Measurements from ENCODE around the gene WDR55. TPM values are rescaled to one million over a fixed set of nuclear protein-coding genes. Genes with fewer than 3 reads are reported as not detected.

The WDR55 gene
- polyA plus RNA-seq, 1 donor (not counting 4 experiments of a cell fraction or from before 2014, with no cell fraction given): 21.6 TPM

DNA sequence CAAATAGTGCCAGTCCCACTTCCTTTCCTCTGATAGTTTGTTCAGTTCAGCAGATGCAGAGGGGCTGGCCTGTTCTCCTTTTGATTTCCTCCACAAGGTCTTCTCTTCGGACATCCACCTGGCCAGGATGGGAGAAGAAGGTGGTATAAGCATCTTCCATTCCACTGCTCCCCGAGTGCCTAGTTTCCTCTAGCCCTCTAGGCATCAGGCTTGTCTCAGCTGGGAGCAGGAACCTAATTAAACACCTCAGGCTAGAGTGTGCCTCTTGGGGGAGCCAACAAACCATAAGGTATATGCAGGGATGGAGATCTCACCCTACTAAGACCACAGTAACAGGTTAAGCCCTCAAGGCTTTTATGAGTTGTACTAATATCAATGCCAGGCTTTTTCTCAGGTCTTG is 9.5 kb downstream of the WDR55 start:
- no peak overlapping the region for H2AFZ ChIP-seq (ENCODE audit: control insufficient read depth, low read length)
- H4K20me1 ChIP-seq (ENCODE audit: control insufficient read depth, extremely low read depth, insufficient read depth, low read length): no peaks in the 10 kb centered on the region
- no peak overlapping the region for H3K27ac ChIP-seq (ENCODE audit: control insufficient read depth, insufficient read depth, low read length)
- peaks cover 30 to 42% of the 10 kb centered on the region in 2 experiments for H3K36me3 ChIP-seq (ENCODE audit: control insufficient read depth in 2 of 2, extremely low read depth in 1 of 2, insufficient read depth in 2 of 2, low read length in 2 of 2)
- no peak for FAIRE-seq
- dilution Hi-C loops (cut with MboI; ENCODE audit: extremely low pct_ligation_motif_present, low sequenced_read_pairs): no loop called here
- no peak for DNase-seq (ENCODE audit: low read depth, low spot score)
- H3K9me3 ChIP-seq (ENCODE audit: control insufficient read depth, low read depth, low read length): no peaks in the 10 kb centered on the region
- H3K4me2 ChIP-seq (ENCODE audit: control insufficient read depth, extremely low read depth, insufficient read depth, low read depth, low read length): no peak overlapping the region
- H3K4me3 ChIP-seq (ENCODE audit: control insufficient read depth in 2 of 3, extremely low read depth in 1 of 3, insufficient read depth in 2 of 3, low read depth in 1 of 3, low read length in 3 of 3): no peak overlapping the region
- no peaks in the 10 kb centered on the region for H3K27me3 ChIP-seq (ENCODE audit: control insufficient read depth, extremely low read depth, insufficient read depth, low read length)
- no peaks in the 10 kb centered on the region for H3K79me2 ChIP-seq (ENCODE audit: control insufficient read depth, insufficient read depth, low read length)
- H3K9me1 ChIP-seq (ENCODE audit: control insufficient read depth, extremely low read depth, insufficient read depth, low read length): no peaks in the 10 kb centered on the region
- no peaks in the 10 kb centered on the region for H3K4me1 ChIP-seq (ENCODE audit: control insufficient read depth, extremely low read depth, insufficient read depth, low read length)
- H3K9ac ChIP-seq (ENCODE audit: control insufficient read depth, extremely low read depth, insufficient read depth, low read length): no peak overlapping the region
- TF ChIP-seq, protein P1, sequence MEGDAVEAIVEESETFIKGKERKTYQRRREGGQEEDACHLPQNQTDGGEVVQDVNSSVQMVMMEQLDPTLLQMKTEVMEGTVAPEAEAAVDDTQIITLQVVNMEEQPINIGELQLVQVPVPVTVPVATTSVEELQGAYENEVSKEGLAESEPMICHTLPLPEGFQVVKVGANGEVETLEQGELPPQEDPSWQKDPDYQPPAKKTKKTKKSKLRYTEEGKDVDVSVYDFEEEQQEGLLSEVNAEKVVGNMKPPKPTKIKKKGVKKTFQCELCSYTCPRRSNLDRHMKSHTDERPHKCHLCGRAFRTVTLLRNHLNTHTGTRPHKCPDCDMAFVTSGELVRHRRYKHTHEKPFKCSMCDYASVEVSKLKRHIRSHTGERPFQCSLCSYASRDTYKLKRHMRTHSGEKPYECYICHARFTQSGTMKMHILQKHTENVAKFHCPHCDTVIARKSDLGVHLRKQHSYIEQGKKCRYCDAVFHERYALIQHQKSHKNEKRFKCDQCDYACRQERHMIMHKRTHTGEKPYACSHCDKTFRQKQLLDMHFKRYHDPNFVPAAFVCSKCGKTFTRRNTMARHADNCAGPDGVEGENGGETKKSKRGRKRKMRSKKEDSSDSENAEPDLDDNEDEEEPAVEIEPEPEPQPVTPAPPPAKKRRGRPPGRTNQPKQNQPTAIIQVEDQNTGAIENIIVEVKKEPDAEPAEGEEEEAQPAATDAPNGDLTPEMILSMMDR (optimal IDR thresholded peaks at IDR 0.05 in 1 of 3, IDR thresholded peaks at IDR 0.05 in 1 of 3, conservative IDR thresholded peaks at IDR 0.05 in 1 of 3; ENCODE audit: extremely low read depth in 1 of 3, insufficient read depth in 2 of 3, low read length in 3 of 3): no peak
- no peak for TF ChIP-seq EZH2 (IDR thresholded peaks at IDR 0.05; ENCODE audit: low read length)

DNA sequence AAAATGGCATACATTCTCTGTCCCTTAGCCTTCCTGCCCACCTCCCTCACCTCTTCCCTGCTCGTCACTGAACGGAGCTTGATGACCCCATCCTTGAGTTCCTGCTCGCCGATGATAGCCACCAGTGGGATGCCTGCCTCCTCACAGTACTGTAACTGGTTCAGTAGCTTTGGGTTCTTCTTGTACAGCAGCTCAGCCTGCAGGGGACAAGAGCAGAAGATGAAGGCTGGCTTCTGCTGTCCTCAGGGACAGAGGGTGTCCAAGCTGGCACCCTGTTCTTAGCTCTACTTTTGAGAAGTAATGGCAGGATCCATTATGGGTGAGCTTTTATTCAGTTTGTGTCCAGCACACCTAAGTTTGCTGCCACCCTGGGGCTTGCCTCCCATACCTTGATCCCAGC is 9.9 kb downstream of the WDR55 start:
- Histone ChIP-seq H3K4me3 (ENCODE audit: control insufficient read depth in 2 of 3, extremely low read depth in 1 of 3, insufficient read depth in 2 of 3, low read depth in 1 of 3, low read length in 3 of 3) (no peak overlapping the region), H3K79me2 (ENCODE audit: control insufficient read depth, insufficient read depth, low read length) (no peaks in the 10 kb centered on the region), H3K9ac (ENCODE audit: control insufficient read depth, extremely low read depth, insufficient read depth, low read length) (no peak overlapping the region), H3K4me1 (ENCODE audit: control insufficient read depth, extremely low read depth, insufficient read depth, low read length) (no peaks in the 10 kb centered on the region), H2AFZ (ENCODE audit: control insufficient read depth, low read length) (no peak overlapping the region), H3K4me2 (ENCODE audit: control insufficient read depth, extremely low read depth, insufficient read depth, low read depth, low read length) (no peak overlapping the region), H3K9me3 (ENCODE audit: control insufficient read depth, low read depth, low read length) (no peaks in the 10 kb centered on the region), H3K36me3 (ENCODE audit: control insufficient read depth in 2 of 2, extremely low read depth in 1 of 2, insufficient read depth in 2 of 2, low read length in 2 of 2) (peaks cover 26 to 42% of the 10 kb centered on the region in 2 experiments), H3K27ac (ENCODE audit: control insufficient read depth, insufficient read depth, low read length) (no peak overlapping the region), H3K27me3 (ENCODE audit: control insufficient read depth, extremely low read depth, insufficient read depth, low read length) (no peaks in the 10 kb centered on the region), H4K20me1 (ENCODE audit: control insufficient read depth, extremely low read depth, insufficient read depth, low read length) (no peaks in the 10 kb centered on the region), H3K9me1 (ENCODE audit: control insufficient read depth, extremely low read depth, insufficient read depth, low read length) (no peaks in the 10 kb centered on the region)
- FAIRE-seq: no peak
- dilution Hi-C loops (cut with MboI; ENCODE audit: extremely low pct_ligation_motif_present, low sequenced_read_pairs): no loop called here
- TF ChIP-seq, protein P1 (optimal IDR thresholded peaks at IDR 0.05 in 1 of 3, IDR thresholded peaks at IDR 0.05 in 1 of 3, conservative IDR thresholded peaks at IDR 0.05 in 1 of 3; ENCODE audit: extremely low read depth in 1 of 3, insufficient read depth in 2 of 3, low read length in 3 of 3): no peak
- TF ChIP-seq EZH2 (IDR thresholded peaks at IDR 0.05; ENCODE audit: low read length): no peak
- DNase-seq (ENCODE audit: low read depth, low spot score): no peak
